ENCODE results near the gene FAM131C. TPM values are rescaled to one million over a fixed set of nuclear protein-coding genes. Genes with fewer than 3 reads are reported as not detected.

Gene FAM131C
- polyA plus RNA-seq, 1 donor (not counting 4 experiments of a cell fraction or from before 2014, with no cell fraction given), result 0.31 TPM

- Histone ChIP-seq H3K9me3 (ENCODE audit: control insufficient read depth, low read depth, low read length) (no peaks in the 10 kb centered on the region), H3K4me3 (ENCODE audit: control insufficient read depth in 2 of 3, extremely low read depth in 1 of 3, insufficient read depth in 2 of 3, low read depth in 1 of 3, low read length in 3 of 3) (no peak overlapping the region), H3K9me1 (ENCODE audit: control insufficient read depth, extremely low read depth, insufficient read depth, low read length) (no peaks in the 10 kb centered on the region), H3K27me3 (ENCODE audit: control insufficient read depth, extremely low read depth, insufficient read depth, low read length) (no peaks in the 10 kb centered on the region), H3K4me2 (ENCODE audit: control insufficient read depth, extremely low read depth, insufficient read depth, low read depth, low read length) (no peak overlapping the region), H2AFZ (ENCODE audit: control insufficient read depth, low read length) (peak overlapping the region; percentile 10), H3K4me1 (ENCODE audit: control insufficient read depth, extremely low read depth, insufficient read depth, low read length) (peaks cover 17% of the 10 kb centered on the region), H3K79me2 (ENCODE audit: control insufficient read depth, insufficient read depth, low read length) (no peaks in the 10 kb centered on the region), H3K9ac (ENCODE audit: control insufficient read depth, extremely low read depth, insufficient read depth, low read length) (no peak overlapping the region), H3K27ac (ENCODE audit: control insufficient read depth, insufficient read depth, low read length) (no peak overlapping the region), H3K36me3 (ENCODE audit: control insufficient read depth in 2 of 2, extremely low read depth in 1 of 2, insufficient read depth in 2 of 2, low read length in 2 of 2) (no peaks in the 10 kb centered on the region), H4K20me1 (ENCODE audit: control insufficient read depth, extremely low read depth, insufficient read depth, low read length) (no peaks in the 10 kb centered on the region)
- TF ChIP-seq CTCF (optimal IDR thresholded peaks at IDR 0.05 in 1 of 3, IDR thresholded peaks at IDR 0.05 in 1 of 3, conservative IDR thresholded peaks at IDR 0.05 in 1 of 3; ENCODE audit: extremely low read depth in 1 of 3, insufficient read depth in 2 of 3, low read length in 3 of 3) (peak; percentile 95 to 99 (median 95)), EZH2 (IDR thresholded peaks at IDR 0.05; ENCODE audit: low read length) (no peak)
- no peak for DNase-seq (ENCODE audit: low read depth, low spot score)
- FAIRE-seq, result peak; percentile 46
- dilution Hi-C loops (cut with MboI; ENCODE audit: extremely low pct_ligation_motif_present, low sequenced_read_pairs), result no loop called here
Observed at GRCh38 chr1:16009030-16009460, 64.4 kb downstream of the FAM131C start.

Other genes starting within 250 kb of the FAM131C start
- gene SPEN, start 225.9 kb downstream of the FAM131C start, polyA plus RNA-seq, result 4.9 to 9.1 TPM (median 8.9 TPM) in 3 replicates
- gene ZBTB17, start 97.5 kb downstream of the FAM131C start, polyA plus RNA-seq, result 18.4 to 46.0 TPM (median 19.7 TPM) in 3 replicates
- gene SRARP, start 69.4 kb downstream of the FAM131C start, polyA plus RNA-seq, result not detected in 3 replicates
- gene HSPB7, start 55.6 kb downstream of the FAM131C start, polyA plus RNA-seq, result 0.03 to 0.05 TPM in 2 of 3 replicates, not detected in the other
- gene CLCNKA, start 51.6 kb downstream of the FAM131C start, polyA plus RNA-seq, result not detected in 3 replicates
- 0.10 TPM in 1 of 3 replicates, not detected in the others for gene CLCNKB, start 29.9 kb downstream of the FAM131C start, polyA plus RNA-seq
- 55.6 to 70.9 TPM (median 60.3 TPM) in 3 replicates for gene EPHA2, start 82.4 kb upstream of the FAM131C start, polyA plus RNA-seq
- gene ARHGEF19, start 139.0 kb upstream of the FAM131C start, polyA plus RNA-seq, result 5.0 to 7.1 TPM (median 5.1 TPM) in 3 replicates
- 1.7 to 3.6 TPM (median 2.5 TPM) in 3 replicates for gene CPLANE2, start 163.5 kb upstream of the FAM131C start, polyA plus RNA-seq